ENCODE measurements around the gene CLEC10A.

Gene CLEC10A

GRCh38 chr17:7035591-7036368 lies 44.3 kb downstream of the CLEC10A start, which contains the start of gene SLC16A13:
Gene SLC16A13, plus strand, starts transcription at chr17:7036015. Its CDS starts 368 bp downstream, at chr17:7036383.
- peak; percentile 88 for DNase-seq

- DNase-seq: no peak
Observed at GRCh38 chr17:7034955-7035590, 45.0 kb downstream of the CLEC10A start.

GRCh38 chr17:7029659-7030058 lies 50.4 kb downstream of the CLEC10A start:
- DNase-seq: no peak

GRCh38 chr17:7029096-7029495 lies 51.0 kb downstream of the CLEC10A start:
- DNase-seq: no peak

GRCh38 chr17:7027335-7027734 lies 52.7 kb downstream of the CLEC10A start:
- DNase-seq: no peak

- DNase-seq: no peak
Observed at GRCh38 chr17:7026471-7027115, 53.5 kb downstream of the CLEC10A start.

- no peak for DNase-seq
Observed at GRCh38 chr17:7025245-7025644, 54.8 kb downstream of the CLEC10A start.

Data from NCI-H1092 treated with DMSO at 0.1 percent for 48 hours (cell line).